ENCODE measurements around the gene TPST2. TPM values are rescaled to one million over a fixed set of nuclear protein-coding genes. Genes with fewer than 3 reads are reported as not detected.

Gene TPST2
- total and polyA plus RNA-seq, 2 of the 4 experiments (the other 2 are of a cell fraction): 42.5 to 63.6 TPM

GRCh38 chr22:26485806-26486390 lies 104.0 kb downstream of the TPST2 start:
- H4K20me1 ChIP-seq (ENCODE audit: insufficient read depth, low read length): no peaks in the 10 kb centered on the region; the same call in 1 of the 2 replicates
- no peak overlapping the region for H2AK9ac ChIP-seq (replicated peaks; ENCODE audit: low read depth, low read length, poor library complexity)
- no peak overlapping the region for H3K27ac ChIP-seq (ENCODE audit: insufficient read depth, low read length)
- no peak overlapping the region for H3K56ac ChIP-seq (ENCODE audit: extremely low read depth, insufficient read depth, low read length)
- no peak overlapping the region for H3K4me3 ChIP-seq (ENCODE audit: insufficient read depth, low read depth, low read length)
- no TSS peak for BruUV-seq (replicated peaks)
- in situ Hi-C loops (cut with MboI; ENCODE audit: low sequenced_read_pairs) (no loop called here), intact Hi-C loops (cut with micrococcal nuclease) (no loop called here), dilution Hi-C loops (cut with HindIII; ENCODE audit: low sequenced_read_pairs, unreplicated experiment) (no loop called here)
- H4K8ac ChIP-seq (ENCODE audit: low read depth in 2 of 2, low read length in 2 of 2): no peak overlapping the region
- H2AK5ac ChIP-seq (ENCODE audit: low read depth, low read length): no peak overlapping the region
- H3K4me2 ChIP-seq (ENCODE audit: low read depth, low read length): no peak overlapping the region
- no peak overlapping the region for H3K4ac ChIP-seq (ENCODE audit: low read depth, low read length)
- no CpG with 5 or more reads among the region's 3 CpGs for WGBS, 2 experiments (ENCODE audit: extremely low coverage in 2 of 2, insufficient read length in 1 of 2)
- no peak overlapping the region for H2AFZ ChIP-seq (replicated peaks; ENCODE audit: low read length, poor library complexity)
- H3K14ac ChIP-seq (replicated peaks; ENCODE audit: low read depth, low read length): no peak overlapping the region
- DNase-seq (no peak), ATAC-seq (ENCODE audit: low read depth) (no peak)
- H3K79me1 ChIP-seq (ENCODE audit: low read depth in 1 of 2, low read length in 2 of 2): peaks cover 31 to 53% of the 10 kb centered on the region in 2 experiments
- H4K5ac ChIP-seq (ENCODE audit: low read depth, low read length): no peak overlapping the region
- no peaks in the 10 kb centered on the region for H3K9me3 ChIP-seq (ENCODE audit: control insufficient read depth, insufficient read depth, low read length)
- H3K9ac ChIP-seq (ENCODE audit: low read depth, low read length): no peak overlapping the region
- no peak overlapping the region for H4K91ac ChIP-seq (ENCODE audit: insufficient read depth, low read depth, low read length)
- H3K27me3 ChIP-seq (ENCODE audit: control insufficient read depth, insufficient read depth, low read length): no peaks in the 10 kb centered on the region
- ChIA-PET POLR2A (ENCODE audit: unreplicated experiment) (no interaction called here), CTCF (no interaction called here)
- no peak overlapping the region for H2BK20ac ChIP-seq (ENCODE audit: low read depth, low read length)
- no peak overlapping the region for H3K23ac ChIP-seq (ENCODE audit: low read depth, low read length)
- TF ChIP-seq FOS (IDR thresholded peaks at IDR 0.05; ENCODE audit: low read depth, low read length) (no peak), CHD1 (IDR thresholded peaks at IDR 0.05; ENCODE audit: low read depth, low read length) (no peak), NFE2L2 (IDR thresholded peaks at IDR 0.05; ENCODE audit: low read depth, low read length) (no peak), RFX5 (IDR thresholded peaks at IDR 0.05; ENCODE audit: low read depth, low read length) (no peak), USF2 (IDR thresholded peaks at IDR 0.05; ENCODE audit: low read depth, low read length) (no peak), POLR2A (IDR thresholded peaks at IDR 0.05; ENCODE audit: low read depth, low read length) (no peak), ELK1 (IDR thresholded peaks at IDR 0.05; ENCODE audit: borderline replicate concordance, low read depth, low read length) (no peak), SMC3 (IDR thresholded peaks at IDR 0.05; ENCODE audit: low read depth, low read length) (no peak), RCOR1 (IDR thresholded peaks at IDR 0.05; ENCODE audit: insufficient replicate concordance, low read length) (no peak), CTCF (conservative IDR thresholded peaks at IDR 0.05; ENCODE audit: low read depth, low read length) (no peak), MAZ (IDR thresholded peaks at IDR 0.05; ENCODE audit: borderline replicate concordance, low read depth, low read length) (no peak), RAD21 (IDR thresholded peaks at IDR 0.05; ENCODE audit: low read length) (no peak), MXI1 (IDR thresholded peaks at IDR 0.05; ENCODE audit: borderline replicate concordance, low read depth, low read length) (no peak), MAFK (IDR thresholded peaks at IDR 0.05; ENCODE audit: low read depth, low read length) (no peak), CEBPB (IDR thresholded peaks at IDR 0.05; ENCODE audit: low read depth, low read length) (no peak), BHLHE40 (IDR thresholded peaks at IDR 0.05; ENCODE audit: low read depth, low read length) (no peak)
- H2BK120ac ChIP-seq (ENCODE audit: low read depth, low read length): no peak overlapping the region
- no peaks in the 10 kb centered on the region for H3K9me1 ChIP-seq (ENCODE audit: insufficient read depth, low read length)
- H3K36me3 ChIP-seq (ENCODE audit: control insufficient read depth, insufficient read depth, low read length): peaks cover 26% of the 10 kb centered on the region
- no peak overlapping the region for H2BK5ac ChIP-seq (ENCODE audit: low read depth, low read length, poor library complexity, severe bottlenecking)
- H3K18ac ChIP-seq (ENCODE audit: low read depth, low read length): no peak overlapping the region
- H3K4me1 ChIP-seq (ENCODE audit: control insufficient read depth, insufficient read depth, low read length): peaks cover 6% of the 10 kb centered on the region
- H2BK15ac ChIP-seq (ENCODE audit: low read depth, low read length): no peak overlapping the region
